GM10266 (cell line): ENCODE results near the gene PKN1.

Source experiments
- DNase-seq: peaks from one replicate; pipeline ENCODE4 v3.0.0; 2012; ENCODE audit errors: extremely low spot score
- TF ChIP-seq, protein P1 (sequence below): IDR thresholded peaks from 2 replicates; pipeline ENCODE4 v1.5.1; 2012; ENCODE audit warnings: mild to moderate bottlenecking, low read depth; ENCODE audit not compliant: control insufficient read depth, insufficient read depth; ENCODE audit errors: missing control alignments

PKN1 gene

DNA sequence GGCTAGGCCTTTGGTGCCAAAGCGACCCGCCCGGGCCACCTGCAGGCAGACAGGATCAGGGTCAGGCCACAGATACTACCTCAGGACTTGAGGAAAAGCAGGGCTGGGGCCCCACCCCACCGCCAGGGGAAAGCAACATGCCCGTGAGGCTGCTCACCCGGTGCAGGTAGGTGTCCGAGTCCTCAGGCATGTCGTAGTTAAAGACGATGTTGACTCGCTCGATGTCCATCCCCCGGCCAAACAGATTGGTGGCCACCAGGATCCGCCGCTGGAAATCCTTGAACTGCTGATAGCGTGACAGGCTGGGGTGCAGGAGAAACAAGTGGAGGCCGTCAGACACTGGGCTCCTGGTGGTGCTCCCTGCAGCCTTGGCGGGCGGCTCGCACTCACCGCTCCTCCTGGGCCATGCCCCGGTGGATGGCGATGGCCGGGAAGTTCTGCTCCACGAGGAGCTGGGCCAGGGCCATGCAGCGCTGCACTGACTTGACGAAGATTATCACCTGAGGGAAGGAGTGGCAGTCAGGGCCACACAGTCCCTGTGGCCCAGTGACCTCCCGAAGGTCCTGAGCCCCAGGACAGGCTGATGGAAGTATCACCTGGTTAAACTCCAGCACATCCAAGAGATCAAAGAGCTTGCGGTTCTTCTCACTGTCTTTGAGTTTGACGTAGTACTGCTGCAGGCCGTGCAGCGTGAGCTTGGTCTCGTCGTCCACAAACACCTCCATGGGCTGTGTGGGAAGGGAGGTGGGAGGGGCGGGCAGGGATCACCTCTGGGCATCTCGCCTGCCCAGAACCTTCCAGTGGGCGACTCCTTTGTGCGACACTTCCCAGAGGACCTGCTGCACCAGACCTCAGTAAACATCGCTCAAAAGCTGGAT lies 23.7 kb upstream of the PKN1 start:
- TF ChIP-seq, protein P1, sequence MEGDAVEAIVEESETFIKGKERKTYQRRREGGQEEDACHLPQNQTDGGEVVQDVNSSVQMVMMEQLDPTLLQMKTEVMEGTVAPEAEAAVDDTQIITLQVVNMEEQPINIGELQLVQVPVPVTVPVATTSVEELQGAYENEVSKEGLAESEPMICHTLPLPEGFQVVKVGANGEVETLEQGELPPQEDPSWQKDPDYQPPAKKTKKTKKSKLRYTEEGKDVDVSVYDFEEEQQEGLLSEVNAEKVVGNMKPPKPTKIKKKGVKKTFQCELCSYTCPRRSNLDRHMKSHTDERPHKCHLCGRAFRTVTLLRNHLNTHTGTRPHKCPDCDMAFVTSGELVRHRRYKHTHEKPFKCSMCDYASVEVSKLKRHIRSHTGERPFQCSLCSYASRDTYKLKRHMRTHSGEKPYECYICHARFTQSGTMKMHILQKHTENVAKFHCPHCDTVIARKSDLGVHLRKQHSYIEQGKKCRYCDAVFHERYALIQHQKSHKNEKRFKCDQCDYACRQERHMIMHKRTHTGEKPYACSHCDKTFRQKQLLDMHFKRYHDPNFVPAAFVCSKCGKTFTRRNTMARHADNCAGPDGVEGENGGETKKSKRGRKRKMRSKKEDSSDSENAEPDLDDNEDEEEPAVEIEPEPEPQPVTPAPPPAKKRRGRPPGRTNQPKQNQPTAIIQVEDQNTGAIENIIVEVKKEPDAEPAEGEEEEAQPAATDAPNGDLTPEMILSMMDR, result no peak
- DNase-seq, result peak; percentile 13

DNA sequence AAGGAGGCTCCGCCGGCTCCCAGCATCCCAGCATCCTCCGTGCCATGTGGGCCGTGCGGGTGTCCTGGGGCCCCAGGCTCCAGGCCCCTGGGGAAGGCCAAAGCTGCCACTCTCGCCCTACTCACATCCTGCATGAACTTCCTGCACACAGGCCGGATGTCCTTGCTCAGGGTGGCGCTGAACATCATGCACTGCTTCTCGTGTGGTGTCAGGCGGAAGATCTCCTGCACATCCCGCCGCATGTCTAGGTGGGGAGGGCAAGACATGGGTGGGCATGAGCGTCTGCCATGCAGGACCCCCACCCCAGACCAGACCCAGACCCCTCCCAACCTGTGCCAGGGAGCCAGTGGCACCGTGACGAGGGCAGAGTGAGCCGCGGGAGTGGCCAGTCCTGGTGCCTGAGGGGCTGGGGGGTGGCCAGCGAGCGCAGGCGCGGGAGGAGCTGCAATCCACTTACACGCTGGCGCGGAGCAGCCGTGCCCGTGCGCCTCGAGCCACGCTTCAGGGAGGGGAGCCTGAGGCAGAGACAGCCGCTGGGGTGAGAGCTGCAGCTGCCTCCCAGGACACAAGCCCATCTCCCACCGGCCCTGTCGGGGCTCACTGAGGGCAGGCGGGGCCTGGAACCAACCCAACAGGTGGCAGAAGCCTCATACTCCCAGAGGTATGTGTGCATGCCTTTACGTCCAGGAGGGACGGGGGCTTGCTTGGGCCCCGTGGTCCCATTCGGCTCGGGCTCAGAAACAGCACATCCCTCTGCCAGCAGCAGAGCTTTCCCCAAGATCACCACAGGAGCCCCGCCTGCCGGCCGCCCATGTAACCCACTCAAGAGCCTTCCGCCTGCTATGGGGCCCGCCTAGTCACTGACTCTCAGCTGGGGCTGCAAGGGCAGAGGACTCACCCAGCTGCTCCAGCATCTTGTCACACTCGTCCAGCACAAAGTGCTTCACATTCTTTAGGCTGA lies 22.7 kb upstream of the PKN1 start:
- peak; percentile 12 for DNase-seq
- TF ChIP-seq, protein P1, result no peak

DNA sequence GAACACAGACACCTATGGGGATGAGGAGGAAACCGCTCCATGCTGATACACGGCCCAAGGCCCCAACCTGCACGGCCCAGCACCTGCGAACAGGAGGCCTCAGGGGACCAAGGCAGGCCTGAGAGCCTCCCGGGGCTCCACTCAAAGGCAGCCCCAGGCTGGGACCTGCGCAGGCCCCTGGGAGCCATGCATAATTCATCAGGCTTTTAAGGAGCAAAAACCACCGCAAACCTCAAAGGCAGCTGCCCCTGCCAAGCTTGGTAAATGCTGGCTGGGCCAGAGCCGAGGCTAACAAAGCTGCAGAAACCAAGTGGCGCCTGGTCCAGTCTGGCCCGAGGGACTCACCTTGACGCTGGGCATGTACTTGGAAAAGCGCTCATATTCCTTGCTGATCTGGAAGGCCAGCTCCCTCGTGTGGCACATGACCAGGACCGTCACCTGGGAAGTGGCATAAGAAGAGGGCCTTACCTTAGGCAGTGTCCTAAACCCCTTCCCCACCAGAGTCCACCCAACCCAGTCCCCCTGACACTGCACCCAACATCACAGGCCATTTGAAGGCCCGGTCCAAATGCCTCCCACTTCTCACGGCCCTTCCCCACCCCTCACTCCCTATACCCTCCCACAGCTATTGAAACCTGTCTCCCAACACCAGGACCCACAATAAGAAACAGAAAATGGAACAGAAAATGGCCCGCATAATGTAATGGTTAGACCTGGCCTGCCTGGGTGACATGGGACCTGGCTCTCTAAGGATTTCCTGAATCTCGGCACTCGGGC lies 21.8 kb upstream of the PKN1 start:
- DNase-seq, result peak; percentile 7
- TF ChIP-seq, protein P1, result no peak

DNA sequence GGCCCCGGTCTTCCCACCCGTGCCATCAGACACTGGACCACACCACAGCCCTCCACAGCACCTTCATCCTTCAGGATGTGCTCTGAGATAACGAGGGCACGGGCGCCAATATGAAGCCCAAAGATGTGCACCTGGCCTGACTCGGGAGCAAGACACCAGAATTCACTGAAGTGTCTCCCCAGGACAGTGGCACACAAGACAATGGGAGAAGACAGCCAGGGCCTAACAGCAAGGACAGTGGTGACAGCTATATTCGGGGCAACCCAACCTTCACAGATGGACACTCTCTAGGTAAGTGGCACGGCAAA lies 21.2 kb upstream of the PKN1 start:
- DNase-seq, result peak; percentile 7
- TF ChIP-seq, protein P1, result no peak

DNA sequence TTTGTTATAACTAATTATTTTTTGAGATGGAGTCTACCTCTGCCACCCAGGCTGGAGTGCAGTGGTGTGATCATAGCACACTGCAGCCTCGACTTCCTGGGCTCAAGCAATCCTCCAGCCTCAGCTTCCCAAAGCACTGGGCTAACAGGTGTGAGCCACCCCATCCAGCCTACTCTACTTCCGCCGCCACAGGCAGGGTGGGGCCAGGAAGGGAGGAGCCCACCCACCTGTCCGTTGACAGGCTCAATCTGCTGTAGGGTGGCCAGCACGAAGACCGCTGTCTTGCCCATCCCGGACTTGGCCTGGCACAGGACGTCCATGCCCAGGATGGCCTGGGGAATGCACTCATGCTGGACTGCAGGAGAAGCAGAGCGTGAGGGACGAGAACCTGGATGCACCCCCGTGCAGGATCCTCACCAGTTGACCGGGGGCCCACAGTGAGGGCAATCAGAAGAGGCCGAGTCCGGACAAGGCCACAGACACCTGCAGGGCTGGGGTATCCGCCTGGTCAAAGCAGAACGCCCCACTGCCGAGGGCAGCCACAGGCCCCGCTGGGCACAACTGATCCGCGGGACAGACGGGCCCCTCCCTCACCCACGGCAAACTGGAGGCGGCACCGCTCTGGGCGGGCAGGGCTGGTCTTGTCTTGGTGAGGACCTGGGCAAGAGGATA lies 20.6 kb upstream of the PKN1 start:
- DNase-seq, result peak; percentile 6
- TF ChIP-seq, protein P1, result no peak

GRCh38 chr19:14412996-14413692 lies 20.0 kb upstream of the PKN1 start:
- peak; percentile 6 for DNase-seq
- TF ChIP-seq, protein P1, result no peak
